ENCODE results near the gene SOX10. TPM values are rescaled to one million over a fixed set of nuclear protein-coding genes. Genes with fewer than 3 reads are reported as not detected.

Gene SOX10
- total and polyA plus RNA-seq, 12 donors, result 0.11 to 3.8 (median 1.1) TPM

GRCh38 chr22:37933711-37934376, 50.5 kb downstream of the SOX10 start:
- ATAC-seq, result peak; percentile 94 to 98 (median 97)
- intact Hi-C loops (cut with DNase I), result loop anchor here in 7 of 10 donors (5.0 to 10.0 kb wide), 4 partner anchors 42 to 119 kb away; no protein-coding TSS in a partner anchor
- TF ChIP-seq CTCF (IDR thresholded peaks at IDR 0.05), result peak; percentile 90 to 100 (median 98)
- no peaks in the 10 kb centered on the region for H3K27me3 ChIP-seq
- H3K27ac ChIP-seq, result peak overlapping the region in 9 of 10 donors; percentile 31 to 80 (median 57)
- peaks cover 0 to 85% (median 30%) of the 10 kb centered on the region in 9 donors for H3K36me3 ChIP-seq
- no peak overlapping the region for H3K4me3 ChIP-seq
- DNase-seq, result peak; percentile 89 to 90
- no peaks in the 10 kb centered on the region for H3K9me3 ChIP-seq
- H3K4me1 ChIP-seq, result peaks cover 7 to 46% (median 30%) of the 10 kb centered on the region in 9 donors
- 6 to 10% methylated on average over 13 of the region's 13 CpGs for WGBS, 2 donors

- peaks cover 0 to 85% (median 29%) of the 10 kb centered on the region in 9 donors for H3K36me3 ChIP-seq
- WGBS, 2 donors, result 76 to 78% methylated on average over 21 of the region's 21 CpGs
- H3K4me1 ChIP-seq, result peaks cover 7 to 46% (median 30%) of the 10 kb centered on the region in 9 donors
- no peak for DNase-seq
- no peaks in the 10 kb centered on the region for H3K9me3 ChIP-seq
- ATAC-seq, result peak in 6 of 8 donors; percentile 1 to 18 (median 8)
- peak overlapping the region in 9 of 10 donors; percentile 14 to 80 (median 57) for H3K27ac ChIP-seq
- no peaks in the 10 kb centered on the region for H3K27me3 ChIP-seq
- TF ChIP-seq CTCF (IDR thresholded peaks at IDR 0.05), result no peak
- no peak overlapping the region for H3K4me3 ChIP-seq
- intact Hi-C loops (cut with DNase I), result loop anchor here in 7 of 10 donors (5.0 to 10.0 kb wide), 4 partner anchors 41 to 118 kb away; no protein-coding TSS in a partner anchor
Measured at GRCh38 chr22:37932821-37933578, 51.4 kb downstream of the SOX10 start.

GRCh38 chr22:37932401-37932800, 52.0 kb downstream of the SOX10 start:
- Histone ChIP-seq H3K36me3 (peaks cover 0 to 85% (median 29%) of the 10 kb centered on the region in 9 donors), H3K4me1 (peaks cover 7 to 46% (median 30%) of the 10 kb centered on the region in 9 donors), H3K4me3 (no peak overlapping the region), H3K9me3 (no peaks in the 10 kb centered on the region), H3K27ac (peak overlapping the region in 2 of 10 donors; percentile 22 to 37), H3K27me3 (no peaks in the 10 kb centered on the region)
- DNase-seq, result no peak
- TF ChIP-seq CTCF (IDR thresholded peaks at IDR 0.05), result no peak
- intact Hi-C loops (cut with DNase I), result loop anchor here in 7 of 10 donors (5.0 to 10.0 kb wide), 4 partner anchors 40 to 118 kb away; no protein-coding TSS in a partner anchor
- ATAC-seq, result peak in 1 of 8 donors; percentile 3
- 86 to 91% methylated on average over 10 of the region's 10 CpGs for WGBS, 2 donors

GRCh38 chr22:37931893-37932389, 52.4 kb downstream of the SOX10 start:
- DNase-seq, result no peak

More at GRCh38 chr22:37931893-37932389, 52.4 kb downstream of the SOX10 start:
- intact Hi-C loops (cut with DNase I), result loop anchor here in 7 of 10 donors (5.0 to 10.0 kb wide), 4 partner anchors 40 to 117 kb away; no protein-coding TSS in a partner anchor
- peak overlapping the region in 2 of 10 donors; percentile 22 to 37 for H3K27ac ChIP-seq
- H3K4me1 ChIP-seq, result peaks cover 7 to 46% (median 30%) of the 10 kb centered on the region in 9 donors
- WGBS, 2 donors, result 81 to 83% methylated on average over 6 of the region's 6 CpGs
- no peak overlapping the region for H3K4me3 ChIP-seq
- H3K27me3 ChIP-seq, result no peaks in the 10 kb centered on the region
- TF ChIP-seq CTCF (IDR thresholded peaks at IDR 0.05), result no peak
- H3K36me3 ChIP-seq, result peaks cover 0 to 85% (median 30%) of the 10 kb centered on the region in 9 donors
- ATAC-seq, result peak in 2 of 8 donors; percentile 4 to 42
- H3K9me3 ChIP-seq, result no peaks in the 10 kb centered on the region
